ENCODE results near the gene KBTBD3. TPM values are rescaled to one million over a fixed set of nuclear protein-coding genes. Genes with fewer than 3 reads are reported as not detected.
"Not testable (repeated sequence)": the region's sequence is repeated elsewhere in the genome, so short reads cannot be mapped to it uniquely, and the experiment has no call there.

The KBTBD3 gene
- total RNA-seq, 1 experiment from 2014 or later, result 3.6 TPM

GRCh38 chr11:106061954-106062949 is 14.9 kb downstream of the KBTBD3 start:
- DNase-seq (ENCODE audit: low read depth), result no peak

- no peak for DNase-seq (ENCODE audit: low read depth)
Observed at GRCh38 chr11:106061249-106061784, 15.8 kb downstream of the KBTBD3 start.

- no peak for DNase-seq (ENCODE audit: low read depth)
Observed at GRCh38 chr11:106059617-106060016, 17.5 kb downstream of the KBTBD3 start.

DNA sequence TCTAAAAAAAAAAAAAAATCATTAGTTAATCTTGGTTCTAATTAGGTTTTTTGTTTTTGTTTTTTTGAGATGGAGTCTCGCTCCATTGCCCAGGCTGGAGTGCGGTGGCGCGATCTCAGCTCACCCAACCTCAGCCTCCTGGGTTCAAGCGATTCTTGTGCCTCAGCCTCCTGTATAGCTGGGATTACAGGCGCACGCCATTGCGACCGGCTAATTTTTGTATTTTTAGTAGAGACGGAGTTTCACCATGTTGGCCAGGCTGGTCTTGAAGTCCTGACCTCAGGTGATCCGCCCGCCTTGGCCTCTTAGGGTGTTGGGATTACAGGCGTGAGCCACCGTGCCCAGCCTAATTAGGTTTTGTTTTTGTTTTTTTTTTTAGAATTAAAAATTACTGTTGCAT is 18.8 kb downstream of the KBTBD3 start:
- not testable (repeated sequence) for DNase-seq (ENCODE audit: low read depth)

GRCh38 chr11:106051103-106051502 is 26.0 kb downstream of the KBTBD3 start:
- DNase-seq (ENCODE audit: low read depth), result no peak

DNA sequence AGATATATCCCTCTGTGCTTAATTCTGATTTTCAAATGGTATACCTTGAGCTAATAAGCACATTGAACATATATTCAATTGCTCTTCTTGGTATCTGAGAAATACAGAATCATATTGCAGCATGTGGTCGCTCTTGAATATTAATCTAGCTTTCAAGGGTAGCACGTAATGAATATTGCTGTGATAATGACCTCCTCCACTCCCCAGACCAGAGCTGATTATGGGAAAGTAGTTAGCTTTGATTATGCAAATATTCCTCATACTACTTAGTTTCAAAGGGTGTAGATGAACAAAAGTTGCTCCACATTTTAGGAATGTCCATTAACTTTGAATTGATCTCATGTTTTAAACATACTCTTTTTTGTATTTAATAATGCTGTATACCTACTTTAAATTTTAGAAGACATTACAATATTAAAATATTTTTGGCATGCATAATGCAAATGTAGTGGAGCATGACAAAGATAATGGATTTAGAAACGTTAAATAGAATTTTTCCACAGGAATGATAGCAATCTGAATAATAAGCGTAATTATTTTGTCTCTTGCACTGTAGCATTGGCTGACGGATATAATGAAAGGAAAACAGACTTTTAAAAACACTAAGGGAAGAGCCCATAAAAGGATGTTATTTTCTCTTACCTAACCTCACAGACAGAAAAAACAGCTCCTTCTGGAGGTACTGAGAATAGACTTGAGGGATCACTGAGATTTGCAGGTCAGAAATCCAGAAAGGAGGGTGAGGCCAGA is 27.2 kb downstream of the KBTBD3 start:
- DNase-seq (ENCODE audit: low read depth), result no peak

GRCh38 chr11:106047631-106048030 is 29.5 kb downstream of the KBTBD3 start:
- DNase-seq (ENCODE audit: low read depth), result no peak

DNA sequence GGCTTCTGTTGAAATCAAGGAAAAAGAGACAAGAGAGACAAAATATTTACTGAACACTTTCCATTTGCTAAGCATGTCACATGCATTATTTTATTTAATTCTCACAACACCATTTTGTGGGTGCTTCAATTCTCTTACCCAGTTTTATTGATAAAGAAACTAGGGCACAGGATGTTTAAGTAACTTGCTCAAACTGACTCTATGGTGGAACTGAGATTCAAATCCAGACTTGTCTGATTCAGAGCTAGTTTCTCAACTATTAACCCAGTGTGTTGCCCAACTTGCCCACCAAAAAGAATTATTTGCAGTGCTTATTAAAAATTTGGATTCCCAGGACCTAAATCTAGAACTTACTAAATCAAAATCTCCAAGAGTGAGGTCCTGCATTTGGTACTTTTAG is 33.6 kb downstream of the KBTBD3 start:
- DNase-seq (ENCODE audit: low read depth), result no peak

DNA sequence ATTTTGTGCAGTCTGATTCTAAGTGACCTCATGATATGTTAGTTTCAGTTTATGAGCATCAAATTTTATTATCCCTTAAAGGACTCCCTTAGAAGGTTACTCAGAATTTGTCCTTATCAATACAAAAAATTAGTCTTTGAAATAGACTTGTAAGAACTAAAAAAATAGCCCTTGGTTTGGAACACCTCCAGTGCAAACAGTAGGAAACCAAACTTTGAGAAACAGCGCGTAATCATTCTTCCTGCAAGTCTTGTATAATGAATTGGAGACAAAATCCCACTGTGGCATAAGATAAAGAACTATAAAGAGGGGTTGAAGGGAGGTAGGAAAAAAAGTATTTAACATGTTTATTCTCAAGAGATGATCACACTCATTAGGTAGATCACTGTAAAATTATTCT is 44.3 kb downstream of the KBTBD3 start:
- DNase-seq (ENCODE audit: low read depth), result no peak

GRCh38 chr11:106031936-106032335 is 45.2 kb downstream of the KBTBD3 start:
- no peak for DNase-seq (ENCODE audit: low read depth)

DNA sequence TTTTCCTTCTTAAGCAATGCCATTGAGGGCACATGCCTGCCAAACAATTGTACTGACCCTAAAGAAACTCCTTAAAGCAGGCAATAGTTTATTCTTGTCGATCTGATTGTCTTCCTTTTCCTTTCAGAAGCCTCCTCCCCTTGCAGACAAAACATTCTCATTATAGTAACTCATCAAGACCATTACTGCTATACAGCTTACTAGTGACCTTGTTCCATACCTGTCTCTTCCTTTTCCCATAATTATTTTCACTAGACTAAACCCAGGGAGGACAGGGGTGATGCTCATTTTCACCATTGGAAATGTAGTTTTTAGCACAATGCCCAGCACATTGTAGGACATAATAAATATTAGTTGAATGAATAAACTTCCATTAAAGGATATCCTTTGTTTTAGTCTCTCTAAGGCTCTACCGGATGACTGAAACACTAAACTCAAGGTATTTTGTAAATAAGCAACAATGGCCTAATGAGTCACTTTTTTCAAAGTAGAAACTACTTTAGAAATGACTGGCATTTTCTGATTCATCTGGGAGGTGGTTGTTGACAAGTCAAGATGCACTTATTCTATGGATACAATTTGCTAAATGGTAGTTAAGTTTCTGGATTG is 45.8 kb downstream of the KBTBD3 start:
- DNase-seq (ENCODE audit: low read depth), result peak; percentile 69

DNA sequence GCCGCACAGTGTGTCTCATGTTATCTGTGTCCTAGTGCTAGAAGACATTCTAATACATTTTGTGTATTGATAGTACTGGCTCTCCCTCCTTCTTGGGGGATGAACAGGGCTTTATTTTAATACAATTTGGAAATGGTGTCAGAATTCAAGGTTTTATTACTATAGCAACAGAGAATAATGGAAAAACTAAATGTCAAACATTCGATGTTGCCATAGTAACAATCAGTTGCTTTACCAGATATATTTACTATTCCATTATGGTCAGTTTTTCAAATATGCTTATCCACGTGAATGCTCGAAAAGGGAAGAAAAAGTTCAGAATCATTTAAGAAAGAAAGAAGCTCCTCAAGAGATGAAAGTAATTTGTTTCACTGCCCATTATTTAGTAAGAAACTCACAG is 46.5 kb downstream of the KBTBD3 start:
- DNase-seq (ENCODE audit: low read depth), result no peak

- DNase-seq (ENCODE audit: low read depth), result no peak
Observed at GRCh38 chr11:106022795-106023275, 54.3 kb downstream of the KBTBD3 start.

GRCh38 chr11:106021967-106022794 is 55.0 kb downstream of the KBTBD3 start, which contains the start of gene MSANTD4:
MSANTD4 (minus strand) TSS chr11:106022240; CDS start chr11:106010917, 11,323 bp downstream.
- DNase-seq (ENCODE audit: low read depth), result peak; percentile 100

DNA sequence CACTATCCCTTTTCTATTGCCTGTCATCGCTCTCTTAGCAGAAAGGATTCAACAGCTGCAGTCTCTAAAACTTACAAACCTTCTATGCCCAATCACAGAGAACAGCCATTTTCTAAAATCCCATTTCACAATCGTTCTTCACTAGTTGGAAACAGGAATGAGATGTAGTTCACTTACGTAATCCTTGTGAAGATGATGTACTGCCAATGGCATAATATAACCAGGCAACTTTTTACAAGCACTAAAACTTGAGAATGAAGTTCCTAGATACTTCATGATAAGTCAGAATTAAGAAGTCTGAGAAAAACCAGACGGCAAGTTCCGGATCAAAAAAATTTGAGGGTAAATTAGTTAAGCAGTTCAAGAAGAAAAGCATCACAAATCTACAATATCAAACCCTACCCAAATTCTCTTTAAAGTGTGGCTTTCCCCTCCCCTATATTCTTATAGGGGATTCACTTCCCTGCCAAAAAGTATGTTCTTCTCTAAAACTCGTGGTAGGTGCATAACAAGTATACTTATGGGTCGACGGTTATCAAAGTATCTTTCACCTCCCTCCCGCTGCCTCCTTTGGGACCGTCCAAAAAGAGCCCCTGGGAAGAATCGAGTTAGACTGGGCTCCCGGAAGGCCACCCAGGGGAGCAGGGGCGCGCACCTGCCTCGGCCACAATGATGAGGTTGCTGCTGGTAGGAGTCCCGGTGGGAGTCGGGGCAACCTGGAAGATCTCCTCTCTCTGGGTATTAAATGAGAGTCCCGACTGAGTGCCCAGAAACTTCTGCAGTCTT is 55.8 kb downstream of the KBTBD3 start:
- peak; percentile 17 for DNase-seq (ENCODE audit: low read depth)

DNA sequence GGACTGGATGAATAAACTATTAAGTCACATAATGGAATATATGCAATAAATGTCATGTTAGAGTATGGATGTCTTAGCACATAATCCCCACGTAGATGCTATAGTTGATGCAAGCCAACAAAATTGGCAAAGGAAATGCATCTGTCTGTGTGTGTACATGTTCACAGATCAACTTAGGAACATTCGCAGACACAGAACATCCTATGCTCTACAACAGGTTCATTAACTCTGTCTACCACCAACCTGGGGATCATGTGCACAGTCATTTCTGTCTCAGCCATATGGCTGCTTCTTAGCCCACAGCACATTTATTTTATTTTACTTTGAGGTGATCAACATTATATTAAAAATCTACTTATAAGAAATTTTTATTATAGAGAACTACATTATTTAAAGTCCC is 60.1 kb downstream of the KBTBD3 start:
- DNase-seq (ENCODE audit: low read depth), result no peak

GRCh38 chr11:106015066-106015465 is 62.1 kb downstream of the KBTBD3 start:
- no peak for DNase-seq (ENCODE audit: low read depth)

GRCh38 chr11:106014620-106015019 is 62.5 kb downstream of the KBTBD3 start:
- DNase-seq (ENCODE audit: low read depth), result no peak

GRCh38 chr11:106014035-106014434 is 63.1 kb downstream of the KBTBD3 start:
- no peak for DNase-seq (ENCODE audit: low read depth)

- DNase-seq (ENCODE audit: low read depth), result peak; percentile 23
Observed at GRCh38 chr11:106012744-106013143, 64.4 kb downstream of the KBTBD3 start.
